DOHH2 (cell line): ENCODE measurements around the gene KPNB1.

Experiments used
- CTCF ChIP-seq: fragments of 200-600 bp; sonication (generic); IDR thresholded peaks from one replicate; pipeline ENCODE4 v1.5.1; 2014; ENCODE audit warnings: antibody characterized with exemption, mild to moderate bottlenecking, low read depth, low read length; ENCODE audit not compliant: poor library complexity, severe bottlenecking
- EZH2phosphoT487 ChIP-seq: fragments of 200-600 bp; sonication (generic); IDR thresholded peaks from 2 replicates; pipeline ENCODE4 v1.6.1; 2017; ENCODE audit warnings: borderline replicate concordance, mild to moderate bottlenecking, antibody characterized with exemption, low read length, moderate library complexity, mixed read lengths

- TF ChIP-seq CTCF (no peak), EZH2phosphoT487 (no peak)
These were observed 38.1 kb upstream of the KPNB1 start for GRCh38 chr17:47611372-47612350.
